Activated CD8-positive, alpha-beta T cell treated with anti-CD3 and anti-CD28 coated beads for 36 hours (primary cell): ENCODE data around the gene ACTN3. TPM values are rescaled to one million over a fixed set of nuclear protein-coding genes. Genes with fewer than 3 reads are reported as not detected.
A peak's percentile ranks its signal among the peaks of the same experiment; 100 is the strongest.

Source experiments
- ATAC-seq: fragments of 200-7000 bp; cut with Tn5 transposase; one replicate; pipeline ENCODE4 v1.10.0; 2021; ENCODE audit warnings: mild to moderate bottlenecking, moderate library complexity
- CTCF ChIA-PET: fragments of 350-600 bp; sonication (Branson Sonifier 250); formaldehyde crosslinking; loops from one replicate; lab custom pipeline; 2021; ENCODE audit warnings: antibody characterized with exemption; lab: Charles Lee
- POLR2A ChIA-PET: fragments of 350-600 bp; sonication (Branson Sonifier 250); formaldehyde crosslinking; loops from one replicate; lab custom pipeline; 2021; ENCODE audit warnings: antibody characterized with exemption; lab: Charles Lee
- DNase-seq: peaks from one replicate; pipeline ENCODE4 v3.0.0-alpha.2; 2020
- H3K27ac Mint-ChIP-seq: one replicate; pipeline ENCODE4 v1.8.0; 2021; ENCODE audit warnings: mild to moderate bottlenecking, mixed read lengths
- H3K27me3 Mint-ChIP-seq: one replicate; pipeline ENCODE4 v1.8.0; 2021; ENCODE audit warnings: mixed read lengths
- H3K36me3 Mint-ChIP-seq: one replicate; pipeline ENCODE4 v1.8.0; 2021; ENCODE audit warnings: low read depth, mixed read lengths
- H3K4me1 Mint-ChIP-seq: one replicate; pipeline ENCODE4 v1.8.0; 2021; ENCODE audit warnings: low read depth, mixed read lengths
- H3K4me3 Mint-ChIP-seq: one replicate; pipeline ENCODE4 v1.8.0; 2021; ENCODE audit warnings: mild to moderate bottlenecking, moderate library complexity, mixed read lengths
- H3K9me3 Mint-ChIP-seq: one replicate; pipeline ENCODE4 v1.8.0; 2021; ENCODE audit warnings: mixed read lengths
- CTCF ChIP-seq: fragments of 200-600 bp; IDR thresholded peaks from one replicate; pipeline ENCODE4 v1.8.0; 2022; ENCODE audit warnings: antibody characterized with exemption, mild to moderate bottlenecking
- intact Hi-C: fragments of 100-400 bp; cut with micrococcal nuclease; formaldehyde crosslinking; loops from one replicate; pipeline ENCODE4 v1.10.0; 2022
- total RNA-seq, 2 experiments: library from RNA; stranded (reverse); gene quantifications; one replicate each; pipeline ENCODE4 v1.2.3, GENCODE V29; 2021

Gene ACTN3
- total RNA-seq, 2 experiments from 2014 or later, result 0.14 TPM; not detected in 1

GRCh38 chr11:66510271-66510989 is 36.3 kb upstream of the ACTN3 start, which contains the start of gene BBS1:
BBS1 (plus strand) TSS chr11:66510635; CDS start chr11:66510660, 25 bp downstream.
- ChIA-PET CTCF (interaction anchor here (0.8 to 2.3 kb wide), 6 partner anchors 30 to 124 kb away, joined by 3 to 7 read pairs (median 4); partner anchors contain the start of gene DPP3), POLR2A (interaction anchor here (0.6 to 1.0 kb wide), 3 partner anchors 21 to 51 kb away, joined by 3 read pairs; partner anchors contain the start of gene ZDHHC24)
- Mint-ChIP-seq H3K36me3 (peaks cover 6% of the 10 kb centered on the region), H3K4me3 (peak within 1 kb of the TSS; percentile 93), H3K4me1 (peaks cover 14% of the 10 kb centered on the region), H3K9me3 (no peaks in the 10 kb centered on the region), H3K27ac (peak within 1 kb of the TSS; percentile 52), H3K27me3 (no peaks in the 10 kb centered on the region)
- TF ChIP-seq CTCF, result no peak
- intact Hi-C loops, result no loop called here
- DNase-seq (peak; percentile 83), ATAC-seq (peak; percentile 96)

- ATAC-seq, result no peak
- ChIA-PET CTCF (interaction anchor here (0.8 to 2.3 kb wide), 5 partner anchors 31 to 125 kb away, joined by 3 to 7 read pairs (median 3); partner anchors contain the start of gene DPP3), POLR2A (interaction anchor here (0.6 to 1.0 kb wide), 2 partner anchors 22 to 51 kb away, joined by 3 read pairs; no protein-coding TSS in a partner anchor)
Measured at GRCh38 chr11:66510990-66511339, 35.7 kb upstream of the ACTN3 start.

GRCh38 chr11:66523611-66524010 is 23.1 kb upstream of the ACTN3 start:
- Mint-ChIP-seq H3K4me1 (no peaks in the 10 kb centered on the region), H3K9me3 (no peaks in the 10 kb centered on the region), H3K27me3 (no peaks in the 10 kb centered on the region), H3K4me3 (no peak overlapping the region), H3K27ac (no peak overlapping the region), H3K36me3 (peaks cover 24% of the 10 kb centered on the region)
- intact Hi-C loops, result no loop called here
- CTCF ChIA-PET, result no interaction called here
- TF ChIP-seq CTCF, result no peak
- DNase-seq, result no peak
- POLR2A ChIA-PET, result no interaction called here
- ATAC-seq, result no peak

More at GRCh38 chr11:66510990-66511339, 35.7 kb upstream of the ACTN3 start:
- no peak for TF ChIP-seq CTCF
- Mint-ChIP-seq H3K27me3 (no peaks in the 10 kb centered on the region), H3K36me3 (peaks cover 6% of the 10 kb centered on the region), H3K4me1 (peaks cover 14% of the 10 kb centered on the region), H3K27ac (no peak overlapping the region), H3K9me3 (no peaks in the 10 kb centered on the region), H3K4me3 (peak overlapping the region; percentile 93)
- DNase-seq, result no peak
- intact Hi-C loops, result no loop called here

- POLR2A ChIA-PET, result no interaction called here
- no peak overlapping the region for H3K27ac Mint-ChIP-seq
- H3K27me3 Mint-ChIP-seq, result no peaks in the 10 kb centered on the region
- intact Hi-C loops, result no loop called here
- DNase-seq, result no peak
- peaks cover 22% of the 10 kb centered on the region for H3K36me3 Mint-ChIP-seq
- H3K4me3 Mint-ChIP-seq, result no peak overlapping the region
- H3K4me1 Mint-ChIP-seq, result no peaks in the 10 kb centered on the region
- ATAC-seq, result no peak
- CTCF ChIA-PET, result no interaction called here
- no peaks in the 10 kb centered on the region for H3K9me3 Mint-ChIP-seq
- no peak for TF ChIP-seq CTCF
Measured at GRCh38 chr11:66524304-66525040, 22.2 kb upstream of the ACTN3 start.
